ENCODE results near the gene ACP5. TPM values are rescaled to one million over a fixed set of nuclear protein-coding genes. Genes with fewer than 3 reads are reported as not detected.

The ACP5 gene
- total and polyA plus RNA-seq, 10 of the 15 experiments (the other 5 are each of a cell fraction or from before 2014, with no cell fraction given) = 1.0 to 73.4 (median 36.8) TPM

- TF ChIP-seq MEF2A (IDR thresholded peaks at IDR 0.05; ENCODE audit: insufficient read depth, low read depth, low read length) (peak; percentile 45; the same call in 1 of the 2 replicates), BHLHE40 (IDR thresholded peaks at IDR 0.05; ENCODE audit: borderline replicate concordance in 1 of 2, low read depth in 2 of 2, low read length in 1 of 2) (peak; percentile 28 to 81; a peak in 2 of 4 replicates), SMARCA5 (IDR thresholded peaks at IDR 0.05) (peak; percentile 79; the same call in 1 of the 2 replicates), E2F4 (IDR thresholded peaks at IDR 0.05; ENCODE audit: low read depth, low read length) (no peak), GATAD2B (conservative IDR thresholded peaks at IDR 0.05; ENCODE audit: low read depth) (0 out of 2 replicates have a peak, but pooled peaks have one; percentile 55), MTA3 (IDR thresholded peaks at IDR 0.05; ENCODE audit: borderline replicate concordance, low read length) (no peak), MXI1 (IDR thresholded peaks at IDR 0.05; ENCODE audit: low read depth, low read length) (0 out of 2 replicates have a peak, but pooled peaks have one; percentile 29), PAX5 (IDR thresholded peaks at IDR 0.05; ENCODE audit: borderline replicate concordance, low read depth, low read length) (no peak), CHD2 (IDR thresholded peaks at IDR 0.05; ENCODE audit: borderline replicate concordance, low read depth, low read length) (0 out of 2 replicates have a peak, but pooled peaks have one; percentile 27), SUZ12 (IDR thresholded peaks at IDR 0.05; ENCODE audit: unreplicated experiment) (no peak), YY1 (IDR thresholded peaks at IDR 0.05; ENCODE audit: low read depth, low read length) (peak; percentile 71; the same call in 1 of the 2 replicates), RFX5 (IDR thresholded peaks at IDR 0.05; ENCODE audit: low read depth, low read length) (0 out of 2 replicates have a peak, but pooled peaks have one; percentile 29), NKRF (conservative IDR thresholded peaks at IDR 0.05) (peak; percentile 68; the same call in 1 of the 2 replicates), RAD21 (IDR thresholded peaks at IDR 0.05; ENCODE audit: insufficient read depth, low read depth, low read length) (peak; percentile 36; the same call in 1 of the 2 replicates), STAT3 (IDR thresholded peaks at IDR 0.05; ENCODE audit: low read depth, low read length) (no peak), DPF2 (IDR thresholded peaks at IDR 0.05) (peak; percentile 70), RUNX3 (IDR thresholded peaks at IDR 0.05; ENCODE audit: low read length) (no peak), POU2F2 (IDR thresholded peaks at IDR 0.05; ENCODE audit: borderline replicate concordance, low read depth, low read length) (no peak), RELA (IDR thresholded peaks at IDR 0.05; ENCODE audit: borderline replicate concordance, partially characterized antibody) (no peak), NBN (IDR thresholded peaks at IDR 0.05) (peak; percentile 84; the same call in 1 of the 2 replicates), USF1 (IDR thresholded peaks at IDR 0.05; ENCODE audit: borderline replicate concordance, extremely low read length, insufficient read depth, low read depth, low read length) (no peak), LARP7 (IDR thresholded peaks at IDR 0.05) (peak; percentile 65; the same call in 1 of the 2 replicates), BMI1 (IDR thresholded peaks at IDR 0.05; ENCODE audit: borderline replicate concordance) (no peak), ZNF217 (IDR thresholded peaks at IDR 0.05) (peak; percentile 97), NFXL1 (IDR thresholded peaks at IDR 0.05; ENCODE audit: borderline replicate concordance) (no peak), WRNIP1 (IDR thresholded peaks at IDR 0.05; ENCODE audit: borderline replicate concordance, low read depth, low read length) (0 out of 2 replicates have a peak, but pooled peaks have one; percentile 5)
Observed at GRCh38 chr19:11535792-11536595, 41.5 kb downstream of the ACP5 start (continued).
